Measurements from ENCODE around the gene GPSM1.

DNA sequence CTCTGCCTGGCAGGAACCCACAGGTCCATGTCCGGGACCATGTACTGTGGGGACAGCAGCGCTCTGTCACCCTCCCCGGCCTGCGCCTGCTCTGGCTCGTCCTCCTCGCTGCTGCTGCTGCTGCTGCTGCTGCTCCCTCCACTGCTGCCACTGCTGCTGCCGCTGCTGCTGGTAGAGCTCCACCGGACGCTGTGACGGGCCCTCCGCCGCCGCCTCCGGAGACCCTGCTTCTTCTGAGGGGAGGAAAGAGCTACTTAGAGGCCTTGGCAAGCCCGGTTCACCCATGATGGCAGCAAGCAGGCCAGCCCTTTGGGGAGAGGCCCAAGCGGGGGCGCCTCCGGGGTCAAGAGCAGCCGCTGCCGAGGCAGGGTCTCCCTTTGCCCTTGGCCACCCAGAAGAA, 56.1 kb downstream of the GPSM1 start:
- TF ChIP-seq NBN (IDR thresholded peaks at IDR 0.05; ENCODE audit: low read depth) (no peak), CEBPZ (IDR thresholded peaks at IDR 0.05; ENCODE audit: borderline replicate concordance, low read depth, low read length) (no peak)

All from K562 (cell line).